SK-N-SH treated with all-trans-retinoic acid at 6 μM for 48 hours (cell line): ENCODE data around the gene TMEM139.

Experiments
- ATAC-seq: fragments of 200-7000 bp; cut with Tn5 transposase; 3 replicates; pipeline ENCODE4 v1.9.1; 2020; ENCODE audit warnings: mild to moderate bottlenecking, moderate library complexity
- ARNTL ChIP-seq: fragments of 450-650 bp; formaldehyde crosslinking; IDR thresholded peaks from 2 replicates; pipeline ENCODE4 v1.5.0; 2020; ENCODE audit warnings: low read depth, mild to moderate bottlenecking, moderate library complexity, borderline replicate concordance
- BACH2 ChIP-seq: fragments of 250-450 bp; sonication (Bioruptor Pico); IDR thresholded peaks from 2 replicates; pipeline ENCODE4 v1.9.0; 2021; ENCODE audit warnings: mild to moderate bottlenecking, borderline replicate concordance
- CSDC2 ChIP-seq: fragments of 250-450 bp; sonication (Bioruptor Pico); IDR thresholded peaks from 2 replicates; pipeline ENCODE4 v1.5.0; 2020; ENCODE audit warnings: mild to moderate bottlenecking, moderate library complexity
- ESRRG ChIP-seq: fragments of 250-450 bp; sonication (Bioruptor Pico); IDR thresholded peaks from 2 replicates; pipeline ENCODE4 v1.6.1; 2021; ENCODE audit warnings: mild to moderate bottlenecking
- GLIS3 ChIP-seq: fragments of 250-450 bp; sonication (Bioruptor Pico); IDR thresholded peaks from 2 replicates; pipeline ENCODE4 v1.5.0; 2020; ENCODE audit warnings: mild to moderate bottlenecking, moderate library complexity
- OSR1 ChIP-seq: fragments of 250-450 bp; sonication (Bioruptor Pico); IDR thresholded peaks from 2 replicates; pipeline ENCODE4 v1.8.0; 2022; ENCODE audit warnings: moderate library complexity, mild to moderate bottlenecking, inconsistent platforms
- PPARA ChIP-seq: fragments of 250-450 bp; sonication (Bioruptor Pico); IDR thresholded peaks from 2 replicates; pipeline ENCODE4 v1.5.0; 2020; ENCODE audit warnings: mild to moderate bottlenecking, borderline replicate concordance
- SNAI2 ChIP-seq: fragments of 250-450 bp; sonication (Bioruptor Pico); IDR thresholded peaks from 2 replicates; pipeline ENCODE4 v1.5.0; 2020; ENCODE audit warnings: mild to moderate bottlenecking, moderate library complexity
- TCF4 ChIP-seq: fragments of 250-450 bp; sonication (Bioruptor Pico); IDR thresholded peaks from 2 replicates; pipeline ENCODE4 v1.8.0; 2021; ENCODE audit warnings: mild to moderate bottlenecking, moderate library complexity, borderline replicate concordance
- ZC3H10 ChIP-seq: fragments of 250-450 bp; sonication (Bioruptor Pico); IDR thresholded peaks from 2 replicates; pipeline ENCODE4 v1.5.1; 2021; ENCODE audit warnings: mild to moderate bottlenecking, moderate library complexity
- ZFP3 ChIP-seq: fragments of 250-450 bp; sonication (Bioruptor Pico); IDR thresholded peaks from 2 replicates; pipeline ENCODE4 v1.5.0; 2020; ENCODE audit warnings: mild to moderate bottlenecking, moderate library complexity
- ZFP30 ChIP-seq: fragments of 450-650 bp; formaldehyde crosslinking; IDR thresholded peaks from 2 replicates; pipeline ENCODE4 v1.5.0; 2022; ENCODE audit warnings: mild to moderate bottlenecking, moderate library complexity
- ZNF565 ChIP-seq: fragments of 450-650 bp; formaldehyde crosslinking; conservative IDR thresholded peaks from 2 replicates; pipeline ENCODE4 v1.5.0; 2020; ENCODE audit warnings: low read depth, mild to moderate bottlenecking, moderate library complexity
- ZNF70 ChIP-seq: fragments of 450-650 bp; formaldehyde crosslinking; IDR thresholded peaks from 2 replicates; pipeline ENCODE4 v1.5.0; 2020; ENCODE audit warnings: mild to moderate bottlenecking, moderate library complexity
- TF ChIP-seq, protein P1 (sequence below): fragments of 250-450 bp; sonication (Bioruptor Pico); IDR thresholded peaks from 2 replicates; pipeline ENCODE4 v1.5.1; 2020; ENCODE audit warnings: low read depth, mild to moderate bottlenecking, moderate library complexity
- TF ChIP-seq, protein P2 (sequence below): fragments of 250-450 bp; sonication (Bioruptor Pico); IDR thresholded peaks from 2 replicates; pipeline ENCODE4 v1.8.0; 2020; ENCODE audit warnings: mild to moderate bottlenecking, moderate library complexity, borderline replicate concordance
- TF ChIP-seq, protein P3 (sequence below): fragments of 250-450 bp; sonication (Bioruptor Pico); IDR thresholded peaks from 2 replicates; pipeline ENCODE4 v1.5.1; 2021; ENCODE audit warnings: mild to moderate bottlenecking, moderate library complexity
- TF ChIP-seq, protein P4 (sequence below): fragments of 250-450 bp; sonication (Bioruptor Pico); IDR thresholded peaks from 2 replicates; pipeline ENCODE4 v1.5.0; 2020; ENCODE audit warnings: mild to moderate bottlenecking, moderate library complexity
- TF ChIP-seq, protein P5 (sequence below): fragments of 250-450 bp; sonication (Bioruptor Pico); IDR thresholded peaks from 2 replicates; pipeline ENCODE4 v1.8.0; 2021; ENCODE audit warnings: low read depth, mild to moderate bottlenecking, moderate library complexity, borderline replicate concordance

TMEM139 gene

DNA sequence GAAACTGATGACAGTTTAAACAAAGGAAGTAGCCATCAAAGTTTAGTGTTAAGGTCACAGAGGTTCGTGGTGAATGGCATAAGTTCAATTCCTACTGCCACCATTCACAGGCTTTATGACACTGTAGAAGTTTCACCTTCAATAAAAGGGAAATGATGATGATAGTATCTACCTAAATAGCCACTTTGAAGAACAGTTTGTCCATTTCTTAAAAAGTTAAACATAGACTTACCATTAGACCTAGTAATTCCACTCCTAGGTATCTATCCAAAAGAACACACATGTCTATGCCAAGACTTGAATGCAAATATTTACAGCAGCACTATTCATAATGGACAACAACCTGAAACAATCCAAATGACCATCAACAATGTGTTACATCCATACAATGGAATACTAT, 40.4 kb upstream of the TMEM139 start:
- no peak for ATAC-seq
- no peak for TF ChIP-seq ZFP30 (CRISPR knock-in tag)
- no peak for TF ChIP-seq TCF4
- TF ChIP-seq CSDC2 (CRISPR knock-in tag): no peak
- TF ChIP-seq ZNF70 (CRISPR knock-in tag): no peak
- TF ChIP-seq, protein P1, sequence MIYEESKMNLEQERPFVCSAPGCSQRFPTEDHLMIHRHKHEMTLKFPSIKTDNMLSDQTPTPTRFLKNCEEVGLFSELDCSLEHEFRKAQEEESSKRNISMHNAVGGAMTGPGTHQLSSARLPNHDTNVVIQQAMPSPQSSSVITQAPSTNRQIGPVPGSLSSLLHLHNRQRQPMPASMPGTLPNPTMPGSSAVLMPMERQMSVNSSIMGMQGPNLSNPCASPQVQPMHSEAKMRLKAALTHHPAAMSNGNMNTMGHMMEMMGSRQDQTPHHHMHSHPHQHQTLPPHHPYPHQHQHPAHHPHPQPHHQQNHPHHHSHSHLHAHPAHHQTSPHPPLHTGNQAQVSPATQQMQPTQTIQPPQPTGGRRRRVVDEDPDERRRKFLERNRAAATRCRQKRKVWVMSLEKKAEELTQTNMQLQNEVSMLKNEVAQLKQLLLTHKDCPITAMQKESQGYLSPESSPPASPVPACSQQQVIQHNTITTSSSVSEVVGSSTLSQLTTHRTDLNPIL: no peak
- TF ChIP-seq GLIS3 (CRISPR knock-in tag): no peak
- TF ChIP-seq, protein P2, sequence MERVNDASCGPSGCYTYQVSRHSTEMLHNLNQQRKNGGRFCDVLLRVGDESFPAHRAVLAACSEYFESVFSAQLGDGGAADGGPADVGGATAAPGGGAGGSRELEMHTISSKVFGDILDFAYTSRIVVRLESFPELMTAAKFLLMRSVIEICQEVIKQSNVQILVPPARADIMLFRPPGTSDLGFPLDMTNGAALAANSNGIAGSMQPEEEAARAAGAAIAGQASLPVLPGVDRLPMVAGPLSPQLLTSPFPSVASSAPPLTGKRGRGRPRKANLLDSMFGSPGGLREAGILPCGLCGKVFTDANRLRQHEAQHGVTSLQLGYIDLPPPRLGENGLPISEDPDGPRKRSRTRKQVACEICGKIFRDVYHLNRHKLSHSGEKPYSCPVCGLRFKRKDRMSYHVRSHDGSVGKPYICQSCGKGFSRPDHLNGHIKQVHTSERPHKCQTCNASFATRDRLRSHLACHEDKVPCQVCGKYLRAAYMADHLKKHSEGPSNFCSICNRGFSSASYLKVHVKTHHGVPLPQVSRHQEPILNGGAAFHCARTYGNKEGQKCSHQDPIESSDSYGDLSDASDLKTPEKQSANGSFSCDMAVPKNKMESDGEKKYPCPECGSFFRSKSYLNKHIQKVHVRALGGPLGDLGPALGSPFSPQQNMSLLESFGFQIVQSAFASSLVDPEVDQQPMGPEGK (CRISPR knock-in tag): no peak
- TF ChIP-seq BACH2 (CRISPR knock-in tag): no peak
- no peak for TF ChIP-seq OSR1 (CRISPR knock-in tag)
- TF ChIP-seq ZC3H10: no peak
- TF ChIP-seq, protein P3, sequence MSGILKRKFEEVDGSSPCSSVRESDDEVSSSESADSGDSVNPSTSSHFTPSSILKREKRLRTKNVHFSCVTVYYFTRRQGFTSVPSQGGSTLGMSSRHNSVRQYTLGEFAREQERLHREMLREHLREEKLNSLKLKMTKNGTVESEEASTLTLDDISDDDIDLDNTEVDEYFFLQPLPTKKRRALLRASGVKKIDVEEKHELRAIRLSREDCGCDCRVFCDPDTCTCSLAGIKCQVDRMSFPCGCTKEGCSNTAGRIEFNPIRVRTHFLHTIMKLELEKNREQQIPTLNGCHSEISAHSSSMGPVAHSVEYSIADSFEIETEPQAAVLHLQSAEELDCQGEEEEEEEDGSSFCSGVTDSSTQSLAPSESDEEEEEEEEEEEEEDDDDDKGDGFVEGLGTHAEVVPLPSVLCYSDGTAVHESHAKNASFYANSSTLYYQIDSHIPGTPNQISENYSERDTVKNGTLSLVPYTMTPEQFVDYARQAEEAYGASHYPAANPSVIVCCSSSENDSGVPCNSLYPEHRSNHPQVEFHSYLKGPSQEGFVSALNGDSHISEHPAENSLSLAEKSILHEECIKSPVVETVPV: no peak

DNA sequence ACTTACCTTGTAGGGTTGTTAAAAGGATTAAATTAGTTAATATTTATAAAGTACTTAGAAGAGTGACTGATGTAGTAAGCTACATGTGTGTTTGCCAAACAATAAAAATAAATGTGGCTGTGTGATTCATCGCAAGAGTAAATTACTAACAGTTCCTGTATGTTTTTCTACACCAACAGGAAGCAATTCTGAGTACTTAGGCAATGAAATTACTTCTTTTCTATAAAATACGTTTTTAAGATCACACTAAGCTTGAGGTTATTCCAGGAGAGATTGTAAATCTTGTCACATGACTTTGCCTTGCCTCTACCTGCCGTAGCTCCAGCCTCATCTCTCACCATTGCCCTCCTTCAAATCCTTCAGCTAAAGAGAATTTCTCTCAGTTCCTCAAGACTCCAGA, 39.6 kb upstream of the TMEM139 start:
- TF ChIP-seq ESRRG (CRISPR knock-in tag) (no peak), GLIS3 (CRISPR knock-in tag) (no peak), ARNTL (CRISPR knock-in tag) (no peak), OSR1 (CRISPR knock-in tag) (no peak), TCF4 (no peak), CSDC2 (CRISPR knock-in tag) (no peak), BACH2 (CRISPR knock-in tag) (no peak), PPARA (no peak), ZNF70 (CRISPR knock-in tag) (no peak), ZC3H10 (no peak)
- ATAC-seq: no peak

DNA sequence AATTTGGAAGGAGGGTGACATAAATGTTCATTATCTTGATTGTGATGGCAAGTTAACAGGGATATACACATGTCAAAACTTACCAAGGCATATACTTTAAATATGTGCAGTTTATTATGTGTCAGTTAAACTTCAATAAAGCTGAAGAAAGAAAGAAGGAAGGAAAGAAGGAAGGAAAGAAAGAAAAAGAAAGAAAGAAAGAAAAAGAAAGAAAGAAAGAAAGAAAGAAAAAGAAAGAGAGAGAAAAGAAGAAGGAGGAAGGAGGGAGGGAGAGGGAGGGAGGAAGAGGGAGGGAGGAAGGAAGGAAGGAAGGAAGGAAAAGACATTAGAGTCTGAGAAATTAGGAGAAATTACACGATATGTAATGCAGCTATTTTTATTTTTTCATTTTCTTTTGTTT, 37.4 kb upstream of the TMEM139 start:
- TF ChIP-seq OSR1 (CRISPR knock-in tag) (no peak), GLIS3 (CRISPR knock-in tag) (no peak), TCF4 (no peak), SNAI2 (CRISPR knock-in tag) (no peak), BACH2 (CRISPR knock-in tag) (no peak), ZFP3 (CRISPR knock-in tag) (no peak), ARNTL (CRISPR knock-in tag) (no peak), ZNF565 (CRISPR knock-in tag) (no peak), ZC3H10 (no peak)
- TF ChIP-seq, protein P4, sequence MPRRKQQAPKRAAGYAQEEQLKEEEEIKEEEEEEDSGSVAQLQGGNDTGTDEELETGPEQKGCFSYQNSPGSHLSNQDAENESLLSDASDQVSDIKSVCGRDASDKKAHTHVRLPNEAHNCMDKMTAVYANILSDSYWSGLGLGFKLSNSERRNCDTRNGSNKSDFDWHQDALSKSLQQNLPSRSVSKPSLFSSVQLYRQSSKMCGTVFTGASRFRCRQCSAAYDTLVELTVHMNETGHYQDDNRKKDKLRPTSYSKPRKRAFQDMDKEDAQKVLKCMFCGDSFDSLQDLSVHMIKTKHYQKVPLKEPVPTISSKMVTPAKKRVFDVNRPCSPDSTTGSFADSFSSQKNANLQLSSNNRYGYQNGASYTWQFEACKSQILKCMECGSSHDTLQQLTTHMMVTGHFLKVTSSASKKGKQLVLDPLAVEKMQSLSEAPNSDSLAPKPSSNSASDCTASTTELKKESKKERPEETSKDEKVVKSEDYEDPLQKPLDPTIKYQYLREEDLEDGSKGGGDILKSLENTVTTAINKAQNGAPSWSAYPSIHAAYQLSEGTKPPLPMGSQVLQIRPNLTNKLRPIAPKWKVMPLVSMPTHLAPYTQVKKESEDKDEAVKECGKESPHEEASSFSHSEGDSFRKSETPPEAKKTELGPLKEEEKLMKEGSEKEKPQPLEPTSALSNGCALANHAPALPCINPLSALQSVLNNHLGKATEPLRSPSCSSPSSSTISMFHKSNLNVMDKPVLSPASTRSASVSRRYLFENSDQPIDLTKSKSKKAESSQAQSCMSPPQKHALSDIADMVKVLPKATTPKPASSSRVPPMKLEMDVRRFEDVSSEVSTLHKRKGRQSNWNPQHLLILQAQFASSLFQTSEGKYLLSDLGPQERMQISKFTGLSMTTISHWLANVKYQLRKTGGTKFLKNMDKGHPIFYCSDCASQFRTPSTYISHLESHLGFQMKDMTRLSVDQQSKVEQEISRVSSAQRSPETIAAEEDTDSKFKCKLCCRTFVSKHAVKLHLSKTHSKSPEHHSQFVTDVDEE: no peak
- TF ChIP-seq, protein P5, sequence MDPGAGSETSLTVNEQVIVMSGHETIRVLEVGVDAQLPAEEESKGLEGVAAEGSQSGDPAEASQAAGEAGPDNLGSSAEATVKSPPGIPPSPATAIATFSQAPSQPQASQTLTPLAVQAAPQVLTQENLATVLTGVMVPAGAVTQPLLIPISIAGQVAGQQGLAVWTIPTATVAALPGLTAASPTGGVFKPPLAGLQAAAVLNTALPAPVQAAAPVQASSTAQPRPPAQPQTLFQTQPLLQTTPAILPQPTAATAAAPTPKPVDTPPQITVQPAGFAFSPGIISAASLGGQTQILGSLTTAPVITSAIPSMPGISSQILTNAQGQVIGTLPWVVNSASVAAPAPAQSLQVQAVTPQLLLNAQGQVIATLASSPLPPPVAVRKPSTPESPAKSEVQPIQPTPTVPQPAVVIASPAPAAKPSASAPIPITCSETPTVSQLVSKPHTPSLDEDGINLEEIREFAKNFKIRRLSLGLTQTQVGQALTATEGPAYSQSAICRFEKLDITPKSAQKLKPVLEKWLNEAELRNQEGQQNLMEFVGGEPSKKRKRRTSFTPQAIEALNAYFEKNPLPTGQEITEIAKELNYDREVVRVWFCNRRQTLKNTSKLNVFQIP (CRISPR knock-in tag): no peak
- TF ChIP-seq, protein P1: no peak
- no peak for ATAC-seq
